ENCODE results near the gene PAX5.

- TF ChIP-seq CTCF (IDR thresholded peaks at IDR 0.05) (no peak), POLR2A (IDR thresholded peaks at IDR 0.05) (no peak)
Observed at GRCh38 chr9:36815566-36816348, 218.3 kb downstream of the PAX5 start.
